Measurements from ENCODE around the gene PPP2R3C.
"Not testable (repeated sequence)": the region's sequence is repeated elsewhere in the genome, so short reads cannot be mapped to it uniquely, and the experiment has no call there.

PPP2R3C gene

GRCh38 chr14:35068238-35069012 lies 53.4 kb downstream of the PPP2R3C start:
- Mint-ChIP-seq H3K4me3 (no peak overlapping the region), H3K4me1 (no peaks in the 10 kb centered on the region), H3K9me3 (no peaks in the 10 kb centered on the region), H3K27ac (no peak overlapping the region), H3K27me3 (ENCODE audit: low read depth, poor library complexity) (no peaks in the 10 kb centered on the region), H3K36me3 (ENCODE audit: low read depth) (peaks cover 66% of the 10 kb centered on the region)
- no peak for TF ChIP-seq CTCF (IDR thresholded peaks at IDR 0.05)
- DNase-seq, result no peak

- not testable (repeated sequence) for H3K4me3 Mint-ChIP-seq; H3K27ac Mint-ChIP-seq; H3K9me3 Mint-ChIP-seq; H3K27me3 Mint-ChIP-seq (ENCODE audit: low read depth, poor library complexity); DNase-seq; H3K4me1 Mint-ChIP-seq
- H3K36me3 Mint-ChIP-seq (ENCODE audit: low read depth), result peaks cover 45% of the 10 kb centered on the region
Observed at GRCh38 chr14:35065731-35066130, 56.1 kb downstream of the PPP2R3C start.

GRCh38 chr14:35061113-35061791 lies 60.5 kb downstream of the PPP2R3C start:
- not testable (repeated sequence) for H3K27me3 Mint-ChIP-seq (ENCODE audit: low read depth, poor library complexity); H3K4me1 Mint-ChIP-seq; H3K27ac Mint-ChIP-seq; DNase-seq; H3K4me3 Mint-ChIP-seq; H3K9me3 Mint-ChIP-seq
- peaks cover 48% of the 10 kb centered on the region for H3K36me3 Mint-ChIP-seq (ENCODE audit: low read depth)

- peaks cover 8% of the 10 kb centered on the region for H3K4me1 Mint-ChIP-seq
- no peak for TF ChIP-seq CTCF (IDR thresholded peaks at IDR 0.05)
- no peak for DNase-seq
- no peaks in the 10 kb centered on the region for H3K9me3 Mint-ChIP-seq
- H3K4me3 Mint-ChIP-seq, result no peak overlapping the region
- no peaks in the 10 kb centered on the region for H3K27me3 Mint-ChIP-seq (ENCODE audit: low read depth, poor library complexity)
- peaks cover 24% of the 10 kb centered on the region for H3K36me3 Mint-ChIP-seq (ENCODE audit: low read depth)
- H3K27ac Mint-ChIP-seq, result no peak overlapping the region
Observed at GRCh38 chr14:35052637-35053036, 69.2 kb downstream of the PPP2R3C start.

GRCh38 chr14:35051796-35052195 lies 70.0 kb downstream of the PPP2R3C start:
- Mint-ChIP-seq H3K27ac (no peak overlapping the region), H3K9me3 (no peaks in the 10 kb centered on the region), H3K4me3 (no peak overlapping the region), H3K27me3 (ENCODE audit: low read depth, poor library complexity) (no peaks in the 10 kb centered on the region), H3K36me3 (ENCODE audit: low read depth) (peaks cover 18% of the 10 kb centered on the region), H3K4me1 (peaks cover 10% of the 10 kb centered on the region)
- no peak for TF ChIP-seq CTCF (IDR thresholded peaks at IDR 0.05)
- no peak for DNase-seq

GRCh38 chr14:35050652-35051051 lies 71.1 kb downstream of the PPP2R3C start:
- H3K27ac Mint-ChIP-seq, result no peak overlapping the region
- H3K9me3 Mint-ChIP-seq, result no peaks in the 10 kb centered on the region
- H3K4me3 Mint-ChIP-seq, result no peak overlapping the region
- peaks cover 13% of the 10 kb centered on the region for H3K4me1 Mint-ChIP-seq
- no peak for TF ChIP-seq CTCF (IDR thresholded peaks at IDR 0.05)
- H3K27me3 Mint-ChIP-seq (ENCODE audit: low read depth, poor library complexity), result no peaks in the 10 kb centered on the region
- DNase-seq, result no peak
- H3K36me3 Mint-ChIP-seq (ENCODE audit: low read depth), result peaks cover 12% of the 10 kb centered on the region
